H54 (cell line): ENCODE measurements around the gene MYH11.
"Not testable (repeated sequence)": the region's sequence is repeated elsewhere in the genome, so short reads cannot be mapped to it uniquely, and the experiment has no call there.

Experiments used
- DNase-seq: peaks from one replicate; pipeline ENCODE4 v3.0.0; 2011; ENCODE audit warnings: low spot score, mixed read lengths; ENCODE audit not compliant: insufficient read length
- FAIRE-seq: peaks from 3 replicates; lab custom pipeline; 2011; peaks lifted over from hg19 to GRCh38; lab: Jason Lieb, UNC
- POLR2A ChIP-seq: IDR thresholded peaks from 2 replicates; pipeline ENCODE4 v1.6.1; 2011; ENCODE audit warnings: low read depth, mild to moderate bottlenecking, low read length

Gene MYH11

DNA sequence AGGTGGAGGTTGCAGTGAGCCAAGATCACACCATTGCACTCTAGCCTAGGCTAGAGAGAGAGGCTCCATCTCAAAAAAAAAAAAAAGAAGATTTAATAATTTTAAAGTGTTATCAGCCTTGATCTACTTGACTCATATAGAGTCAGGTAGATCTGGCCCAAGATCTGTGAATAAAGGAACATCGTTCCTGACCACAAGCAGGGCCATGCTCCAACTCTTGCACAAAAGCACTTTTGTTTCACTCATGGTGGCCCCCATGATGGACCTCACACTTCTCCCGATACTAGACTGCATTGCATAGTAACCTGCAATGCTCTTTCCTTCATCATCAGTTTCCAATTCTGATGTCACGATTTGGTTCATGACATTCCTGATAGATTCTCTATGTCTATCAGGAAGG is 5.2 kb upstream of the MYH11 start:
- no peak for FAIRE-seq
- DNase-seq: no peak
- no peak for TF ChIP-seq POLR2A

GRCh38 chr16:15858921-15859668 is 2.3 kb upstream of the MYH11 start:
- FAIRE-seq (no peak), DNase-seq (no peak)
- TF ChIP-seq POLR2A: no peak

DNA sequence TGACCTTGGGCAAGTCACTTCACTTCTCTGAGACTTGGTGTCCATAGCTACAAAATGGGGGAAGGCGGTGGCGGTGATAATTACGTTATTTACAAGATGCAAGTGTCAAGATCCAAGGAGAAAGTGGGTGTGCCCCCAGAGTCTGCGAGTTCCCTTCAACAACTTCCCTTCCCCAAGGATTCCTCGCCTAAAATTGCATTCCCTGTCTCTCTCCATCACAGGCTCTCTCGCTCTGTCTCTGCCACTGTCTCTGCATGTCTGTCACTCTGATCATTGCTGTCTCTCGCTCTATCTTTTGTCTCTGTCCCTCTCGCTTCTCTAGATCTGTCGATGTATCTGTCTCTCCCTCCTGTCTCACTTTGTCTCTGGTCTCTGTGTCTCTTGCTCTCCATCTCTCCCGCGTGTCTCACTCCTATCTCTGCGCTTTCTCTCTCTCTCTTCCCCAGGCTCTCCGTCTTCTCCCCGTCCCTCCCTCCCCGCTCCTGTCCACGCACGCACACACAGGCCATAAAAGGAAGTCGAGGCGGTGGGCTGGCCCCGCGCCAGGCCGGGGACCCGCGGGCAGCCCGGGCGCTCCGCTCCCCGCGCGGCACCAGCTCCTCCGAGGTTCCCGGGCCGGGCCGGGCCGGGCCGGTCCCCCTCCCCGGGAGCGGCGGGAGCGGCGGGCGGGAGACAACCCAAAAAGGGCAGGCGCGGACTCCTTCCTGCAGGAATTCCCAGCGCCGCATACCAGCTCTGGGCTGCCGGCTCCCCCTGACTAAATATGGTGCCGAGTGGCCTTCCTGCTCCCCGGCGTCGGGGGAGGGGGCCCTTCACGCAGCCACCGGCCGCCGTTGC is 1.1 kb upstream of the MYH11 start:
- DNase-seq (peak; percentile 29), FAIRE-seq (no peak)
- no peak for TF ChIP-seq POLR2A

DNA sequence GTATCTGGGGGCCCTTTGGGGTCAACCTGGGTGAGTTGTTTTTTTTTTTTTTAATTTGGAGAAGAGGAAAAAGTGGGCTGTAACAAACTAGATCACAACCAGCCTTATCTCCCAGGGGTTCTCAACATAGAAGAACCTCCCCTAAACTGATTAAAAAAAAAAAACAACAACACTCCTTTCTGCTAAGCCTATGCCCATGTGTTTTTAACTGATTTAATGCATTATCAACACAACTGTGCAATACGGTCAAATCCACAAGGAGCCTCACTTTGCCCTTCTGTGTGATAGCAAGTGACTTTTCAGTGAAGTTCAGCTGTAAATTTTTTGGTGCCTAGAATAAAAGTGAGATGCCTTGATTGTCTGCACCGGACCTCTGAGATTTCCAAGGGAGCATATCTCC is 646 bp downstream of the MYH11 start:
- TF ChIP-seq POLR2A: no peak
- FAIRE-seq: no peak
- no peak for DNase-seq

- DNase-seq (no peak), FAIRE-seq (no peak)
- TF ChIP-seq POLR2A: no peak
Measured at GRCh38 chr16:15855704-15856003, 1.2 kb downstream of the MYH11 start.

DNA sequence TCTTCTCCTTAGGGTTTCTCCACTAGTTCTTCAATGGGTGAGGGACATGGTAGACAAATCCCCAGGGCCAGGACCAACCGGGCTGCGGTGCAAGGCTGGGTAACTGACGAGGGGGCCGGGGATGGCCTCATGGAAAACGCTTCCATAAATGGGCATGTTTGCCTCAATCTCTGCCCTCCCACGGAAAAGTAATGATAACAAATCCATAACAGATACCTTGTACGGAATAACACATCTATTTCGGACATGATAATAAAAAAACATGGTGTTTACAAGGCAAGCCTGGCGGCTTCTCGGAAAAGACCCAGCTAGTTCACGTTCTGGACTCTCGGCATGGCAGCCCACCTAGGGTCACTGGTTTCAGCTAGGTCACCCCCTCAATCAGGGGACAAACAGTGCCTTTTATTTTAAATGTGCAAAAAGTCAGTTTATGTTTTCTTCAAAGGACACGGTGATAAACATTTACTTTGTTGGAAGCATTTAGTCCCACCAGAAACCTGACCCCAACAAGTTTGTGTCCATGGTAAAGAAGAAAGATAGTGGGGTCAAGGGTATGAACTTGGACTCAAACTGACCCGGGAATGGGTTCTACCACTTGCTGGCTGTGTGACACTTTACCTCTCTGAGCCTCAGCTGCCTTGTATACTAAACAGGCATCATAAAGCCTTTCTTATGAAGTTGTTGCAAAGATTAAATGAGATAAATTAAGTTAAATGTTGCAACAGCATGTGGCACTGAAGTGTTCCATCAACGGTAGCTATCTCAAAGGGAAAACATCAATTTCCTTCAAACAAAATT is 1.7 kb downstream of the MYH11 start:
- TF ChIP-seq POLR2A: no peak
- no peak for FAIRE-seq
- DNase-seq: no peak

GRCh38 chr16:15854061-15854460 is 2.8 kb downstream of the MYH11 start:
- no peak for DNase-seq
- no peak for FAIRE-seq
- no peak for TF ChIP-seq POLR2A

- TF ChIP-seq POLR2A: no peak
- FAIRE-seq (no peak), DNase-seq (no peak)
Measured at GRCh38 chr16:15853021-15853420, 3.8 kb downstream of the MYH11 start.

GRCh38 chr16:15850555-15850954 is 6.3 kb downstream of the MYH11 start:
- not testable (repeated sequence) for FAIRE-seq, DNase-seq

- no peak for TF ChIP-seq POLR2A
- no peak for DNase-seq
- no peak for FAIRE-seq
Measured at GRCh38 chr16:15849209-15849981, 7.4 kb downstream of the MYH11 start.

DNA sequence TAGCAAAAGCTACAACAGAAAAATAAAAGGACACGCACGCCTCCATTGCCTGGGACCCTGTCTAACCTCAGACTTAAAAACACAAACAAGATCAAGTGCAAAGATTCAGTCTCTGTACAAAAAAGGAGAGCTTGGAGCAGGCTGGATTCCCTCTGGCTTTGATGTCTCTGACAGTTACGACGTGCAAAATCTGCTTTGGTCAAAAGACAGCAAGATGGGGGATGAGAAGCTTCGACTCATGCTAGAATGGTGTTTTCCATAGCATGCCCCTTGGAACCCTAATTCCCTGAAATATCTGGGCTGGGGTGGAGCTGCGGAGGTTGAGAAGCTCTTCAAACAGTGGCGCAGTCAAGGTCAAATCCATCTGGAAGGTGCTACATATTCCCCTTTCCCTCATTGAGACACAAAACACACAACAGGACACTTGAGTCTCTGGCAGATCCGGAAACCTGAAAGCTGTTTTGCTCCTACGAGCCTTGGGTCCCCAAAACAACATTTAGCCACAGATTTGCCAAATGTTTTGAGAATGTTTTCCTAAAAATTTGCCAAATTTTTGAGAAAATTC is 9.1 kb downstream of the MYH11 start:
- TF ChIP-seq POLR2A: no peak
- FAIRE-seq (no peak), DNase-seq (no peak)

- DNase-seq (no peak), FAIRE-seq (no peak)
- TF ChIP-seq POLR2A: no peak
Measured at GRCh38 chr16:15846510-15846909, 10.3 kb downstream of the MYH11 start.

- FAIRE-seq (no peak), DNase-seq (no peak)
- no peak for TF ChIP-seq POLR2A
Measured at GRCh38 chr16:15843635-15844279, 13.1 kb downstream of the MYH11 start.

GRCh38 chr16:15839204-15839603 is 17.6 kb downstream of the MYH11 start:
- not testable (repeated sequence) for DNase-seq, FAIRE-seq
